HG02970 (cell line): Measurements from ENCODE around the gene IFT27.
A peak's percentile ranks its signal among the peaks of the same experiment; 100 is the strongest.

Source experiments
- ATAC-seq: cut with Tn5 transposase; IDR thresholded peaks from one replicate; pipeline ENCODE4 v1.9.1; 2021; ENCODE audit warnings: mild to moderate bottlenecking, moderate library complexity, moderate number of reproducible peaks; ENCODE audit not compliant: unreplicated experiment, low FRiP score

IFT27 gene, protein sequence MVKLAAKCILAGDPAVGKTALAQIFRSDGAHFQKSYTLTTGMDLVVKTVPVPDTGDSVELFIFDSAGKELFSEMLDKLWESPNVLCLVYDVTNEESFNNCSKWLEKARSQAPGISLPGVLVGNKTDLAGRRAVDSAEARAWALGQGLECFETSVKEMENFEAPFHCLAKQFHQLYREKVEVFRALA

DNA sequence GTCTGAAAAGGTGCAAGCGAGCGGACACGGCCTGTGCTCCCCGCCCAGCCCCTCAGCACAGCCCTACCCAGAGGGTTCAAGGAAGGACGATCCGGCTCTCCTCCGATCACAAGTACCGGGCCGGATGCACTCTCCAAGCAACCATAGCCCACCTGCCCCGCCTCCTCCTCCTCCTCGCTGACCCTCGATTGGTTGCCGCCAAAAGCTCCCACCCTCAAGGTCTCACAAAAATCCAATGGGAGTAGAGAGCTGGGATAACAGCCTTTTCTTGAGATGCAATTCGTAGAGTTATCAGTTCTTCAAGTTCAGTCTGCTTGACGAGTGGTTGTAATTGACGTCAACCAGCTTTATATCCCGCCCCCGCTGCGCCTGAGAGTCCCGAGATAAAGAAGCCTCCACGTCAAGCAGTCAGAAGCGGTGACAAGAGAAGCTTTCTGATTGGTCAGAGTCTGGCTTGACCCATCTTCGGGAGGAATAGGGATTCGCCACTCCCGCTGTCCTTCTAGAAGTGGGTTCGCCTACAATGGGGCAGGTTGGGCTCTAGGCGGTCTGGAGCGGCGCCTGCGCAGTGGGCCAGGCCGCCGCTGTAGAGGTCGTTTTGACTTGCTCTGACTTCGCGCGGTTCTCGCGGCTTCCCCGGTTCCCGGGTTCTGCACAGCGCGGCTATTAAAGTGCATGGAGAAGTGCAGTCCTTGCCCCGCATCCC lies at the start of gene IFT27:
IFT27 (minus strand) TSS at position 156 of the 706 bp plus-strand sequence. CDS start 412 bp downstream, outside the sequence.
- ATAC-seq = peak; percentile 92

GRCh38 chr22:36824655-36825054 lies 48.7 kb upstream of the IFT27 start:
- no peak for ATAC-seq

DNA sequence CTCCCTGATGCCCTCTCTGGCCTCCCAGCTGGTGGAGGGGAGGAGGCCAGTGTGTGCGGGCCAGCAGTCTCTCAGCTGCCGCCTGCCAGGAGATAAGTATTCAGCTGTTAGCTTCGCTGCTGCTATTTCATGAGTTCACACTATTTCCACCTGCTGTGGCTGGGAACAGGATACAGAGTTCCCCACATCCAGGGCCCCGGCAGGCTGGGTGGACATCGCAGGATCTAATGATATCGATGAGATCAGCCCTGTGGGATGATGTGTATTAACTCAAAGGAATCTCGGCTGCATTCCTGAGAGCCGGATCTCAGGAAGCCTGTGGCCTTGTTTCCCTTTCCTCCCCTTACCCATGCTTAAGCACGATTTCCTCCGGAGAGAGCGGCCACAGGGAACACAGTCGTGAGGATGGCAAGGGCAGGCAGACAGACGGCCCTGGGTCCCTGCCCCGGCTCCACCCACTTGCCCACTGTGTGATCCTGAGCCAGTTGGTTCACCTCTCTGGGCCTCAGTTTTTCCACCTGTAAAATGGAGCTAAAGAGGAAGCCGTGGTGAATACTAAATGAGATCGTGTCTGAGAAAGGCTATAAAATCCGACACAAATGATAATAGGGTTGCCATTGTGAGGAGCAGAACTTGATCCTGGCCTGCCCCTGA lies 47.4 kb upstream of the IFT27 start:
- no peak for ATAC-seq

GRCh38 chr22:36822581-36822980 lies 46.7 kb upstream of the IFT27 start:
- ATAC-seq = no peak

GRCh38 chr22:36819112-36819511 lies 43.2 kb upstream of the IFT27 start:
- no peak for ATAC-seq

GRCh38 chr22:36818010-36818642 lies 42.2 kb upstream of the IFT27 start:
- no peak for ATAC-seq

DNA sequence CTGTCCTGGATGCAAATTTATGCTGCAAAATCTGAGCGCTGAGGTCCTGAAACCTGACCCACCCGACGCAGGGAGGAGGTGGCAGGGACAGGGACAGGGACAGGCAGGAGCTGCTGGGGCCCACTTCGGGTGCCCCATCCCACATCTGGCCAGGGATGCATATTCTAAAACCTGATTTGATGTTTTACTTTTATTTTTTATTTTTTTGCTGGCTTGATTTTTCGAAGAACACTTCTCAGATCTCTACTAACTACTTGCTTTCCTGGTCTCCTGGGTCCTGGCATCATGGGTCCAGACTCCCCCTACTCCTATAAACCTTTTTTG lies 41.6 kb upstream of the IFT27 start:
- ATAC-seq = no peak

GRCh38 chr22:36816636-36817524 lies 41.0 kb upstream of the IFT27 start, which contains the start of gene PVALB:
Gene PVALB, minus strand, starts transcription at chr22:36817035. Its CDS starts 30 bp downstream, at chr22:36817005.
- ATAC-seq = no peak

GRCh38 chr22:36816339-36816635 lies 40.4 kb upstream of the IFT27 start:
- no peak for ATAC-seq

DNA sequence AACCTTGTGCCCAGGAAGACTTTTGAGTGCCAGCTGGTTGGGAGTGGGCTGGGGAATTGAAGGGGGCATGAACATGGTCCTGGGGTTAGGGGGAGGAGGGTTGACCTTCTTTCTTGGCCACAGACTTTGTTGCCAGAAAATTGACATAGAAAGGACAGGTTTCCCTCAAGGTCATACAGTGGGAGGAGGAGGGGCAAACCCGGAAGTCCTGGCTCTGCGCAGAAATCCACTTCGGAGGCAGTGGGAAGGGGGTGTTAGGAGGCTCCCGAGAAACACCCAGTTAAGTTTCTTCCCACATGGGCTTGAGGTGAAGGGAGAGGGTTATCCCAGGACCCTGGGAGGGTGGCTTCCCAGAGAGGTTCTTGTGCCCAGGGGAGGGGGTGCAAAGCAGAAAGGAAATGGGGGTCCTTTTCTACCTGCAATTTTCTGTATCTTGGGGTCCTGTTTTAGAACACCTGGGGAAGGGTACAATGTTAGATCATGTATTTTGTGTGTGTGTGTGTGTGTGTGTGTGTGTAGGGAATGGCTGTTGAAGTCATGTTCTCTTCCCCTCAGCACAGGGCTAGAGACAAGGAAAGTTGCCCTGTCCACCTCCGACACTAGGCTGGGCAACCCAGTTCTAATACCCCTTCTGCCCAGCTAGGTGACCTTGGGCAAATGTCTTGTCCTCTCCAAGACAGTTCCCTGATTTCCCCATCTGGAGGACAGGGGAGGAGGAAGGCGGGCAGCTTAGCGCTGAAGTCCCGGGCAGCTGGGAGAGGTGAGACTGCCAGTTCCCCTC lies 39.8 kb upstream of the IFT27 start:
- ATAC-seq = no peak

DNA sequence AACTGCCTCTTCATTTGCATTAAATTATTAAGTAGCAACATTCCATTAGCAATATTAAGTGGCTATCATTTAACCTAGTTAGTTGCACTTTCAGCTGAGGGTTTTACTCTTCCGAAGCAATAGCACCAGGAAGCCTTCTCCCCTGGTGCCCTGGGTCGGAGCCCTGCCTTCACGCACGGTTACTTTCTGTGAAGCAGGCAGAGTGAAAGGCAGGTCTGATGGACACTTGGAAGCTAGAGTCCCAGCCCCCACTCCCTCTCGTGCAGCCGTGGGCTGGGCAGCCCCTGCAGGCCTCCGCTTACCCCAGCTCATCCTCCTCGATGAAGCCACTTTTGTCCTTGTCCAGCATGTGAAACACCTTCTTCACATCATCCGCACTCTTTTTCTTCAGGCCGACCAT lies 38.9 kb upstream of the IFT27 start:
- no peak for ATAC-seq

GRCh38 chr22:36811094-36811800 lies 35.3 kb upstream of the IFT27 start:
- ATAC-seq = no peak

DNA sequence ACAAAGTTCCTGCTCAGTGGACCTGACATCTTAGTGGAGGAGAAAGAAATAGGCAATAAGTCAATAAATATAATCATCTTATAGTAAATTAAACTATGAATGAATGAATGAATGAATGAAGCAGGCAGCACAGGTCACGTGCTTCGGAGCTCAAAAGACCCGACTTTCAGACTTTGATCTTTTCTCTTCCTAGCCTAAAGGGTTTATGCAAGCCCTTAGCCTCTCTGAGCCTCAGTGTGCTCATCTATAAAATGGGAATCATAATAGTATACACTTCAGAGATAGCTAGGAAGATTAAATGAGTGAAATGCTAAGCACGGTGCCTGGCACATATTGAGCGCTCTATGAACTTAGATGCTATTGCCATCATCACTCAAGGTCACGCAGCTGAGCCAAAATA lies 33.4 kb upstream of the IFT27 start:
- ATAC-seq = no peak

GRCh38 chr22:36808721-36809344 lies 32.9 kb upstream of the IFT27 start:
- no peak for ATAC-seq

- ATAC-seq = no peak
These were observed 31.7 kb upstream of the IFT27 start for GRCh38 chr22:36807627-36808026.

GRCh38 chr22:36806835-36807234 lies 30.9 kb upstream of the IFT27 start:
- no peak for ATAC-seq

DNA sequence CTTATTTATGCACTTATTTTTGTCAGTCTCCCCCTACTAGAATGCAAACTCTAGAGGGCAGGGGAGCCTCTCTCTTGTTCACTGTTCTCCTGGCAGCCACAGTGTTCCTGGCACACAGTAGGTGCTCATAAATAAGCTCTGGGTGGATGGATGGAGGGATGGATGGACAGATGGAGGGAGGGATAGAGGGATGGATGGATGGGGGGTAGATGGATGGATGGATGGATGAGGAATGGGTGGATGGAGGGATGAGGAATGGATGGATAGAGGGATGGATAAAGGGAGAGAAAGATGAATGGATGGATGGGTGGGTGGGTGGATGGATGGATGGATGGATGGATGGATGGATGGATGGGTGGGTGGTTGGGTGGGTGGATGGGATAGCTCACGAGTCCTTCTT lies 27.4 kb upstream of the IFT27 start:
- no peak for ATAC-seq

DNA sequence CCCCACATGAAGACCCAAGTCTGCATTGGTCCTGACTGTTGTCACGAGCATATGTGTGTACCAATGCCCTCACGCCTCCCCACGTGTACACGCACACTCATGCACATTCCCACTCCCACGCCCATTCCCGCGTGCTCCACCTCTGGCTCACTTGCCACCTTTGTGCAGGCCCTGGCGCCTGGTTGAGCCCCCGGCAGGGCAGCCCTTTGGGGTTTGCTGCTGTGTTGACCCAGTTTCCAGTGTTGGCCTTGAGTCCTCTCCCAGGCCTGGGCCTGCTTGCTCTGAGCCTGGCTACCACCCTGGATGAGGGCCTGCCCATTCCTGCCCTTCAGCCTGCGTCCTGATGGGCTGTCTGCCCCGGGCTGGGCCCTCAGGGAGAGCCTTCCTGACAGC lies 22.8 kb upstream of the IFT27 start:
- ATAC-seq = no peak
